B cell (primary cell): Measurements from ENCODE around the gene ADCY3. TPM values are rescaled to one million over a fixed set of nuclear protein-coding genes. Genes with fewer than 3 reads are reported as not detected.

ENCODE experiments used
- ATAC-seq: fragments of 200-7000 bp; cut with Tn5 transposase; one replicate; pipeline ENCODE4 v1.10.0; 2021; ENCODE audit warnings: low read depth, mild to moderate bottlenecking, moderate number of reproducible peaks, moderate library complexity
- CTCF ChIA-PET: fragments of 350-600 bp; sonication (Branson Sonifier 250); formaldehyde crosslinking; loops from one replicate; lab custom pipeline; 2021; ENCODE audit warnings: antibody characterized with exemption, inconsistent platforms; lab: Charles Lee
- POLR2A ChIA-PET: fragments of 350-600 bp; sonication (Branson Sonifier 250); formaldehyde crosslinking; loops from one replicate; lab custom pipeline; 2021; ENCODE audit warnings: antibody characterized with exemption; lab: Charles Lee
- DNase-seq: peaks from one replicate; pipeline ENCODE4 v3.0.0; 2013
- H2AFZ ChIP-seq: 2 replicates; pipeline ENCODE4 v1.6.1; 2012; ENCODE audit warnings: mild to moderate bottlenecking, low read depth, low read length; ENCODE audit not compliant: insufficient read depth, poor library complexity, severe bottlenecking
- H3K27ac ChIP-seq, 2 donors: 1 replicate in 1 of 2; 2 replicates in 1 of 2; pipeline ENCODE4 v1.5.1; 2012 to 2013; ENCODE audit warnings: low read length in 2 of 2, mild to moderate bottlenecking in 2 of 2, moderate library complexity in 1 of 2
- H3K27me3 ChIP-seq, 4 experiments: fragments of 200-600 bp in 1 of 4; sonication (generic) in 1 of 4; replicated peaks in 1 of 4; 1 replicate in 2 of 4; 2 replicates in 2 of 4; pipeline versions ENCODE4 v1.6.1 to v1.7.0; 2013 to 2016; ENCODE audit warnings: low read length in 3 of 4, mild to moderate bottlenecking in 2 of 4, mixed read lengths in 1 of 4, moderate library complexity in 1 of 4; ENCODE audit not compliant: insufficient read depth in 4 of 4, control insufficient read depth in 3 of 4; ENCODE audit errors: control extremely low read depth in 1 of 4
- H3K36me3 ChIP-seq, 2 experiments: replicated peaks in 1 of 2; 1 replicate in 1 of 2; 2 replicates in 1 of 2; pipeline versions ENCODE4 v1.6.1 to v1.7.1; 2013; ENCODE audit warnings: low read length in 1 of 2; ENCODE audit not compliant: insufficient read depth in 2 of 2, control insufficient read depth in 1 of 2; ENCODE audit errors: control extremely low read depth in 1 of 2, extremely low read depth in 1 of 2
- H3K4me1 ChIP-seq, 2 donors: fragments of 200-600 bp in 1 of 2; sonication (generic) in 1 of 2; 1 replicate in 1 of 2; 2 replicates in 1 of 2; pipeline versions ENCODE4 v1.5.1 to v1.6.1; 2013 to 2017; ENCODE audit warnings: low read length in 2 of 2; ENCODE audit not compliant: control insufficient read depth in 2 of 2, insufficient read depth in 2 of 2
- H3K4me2 ChIP-seq: replicated peaks from 2 replicates; pipeline ENCODE3; 2012; ENCODE audit warnings: mild to moderate bottlenecking, low read depth, low read length; ENCODE audit not compliant: poor library complexity, severe bottlenecking
- H3K4me3 ChIP-seq, 5 experiments: fragments of 200-600 bp in 1 of 5; sonication (generic) in 1 of 5; 1 replicate in 3 of 5; 2 replicates in 2 of 5; pipeline versions ENCODE4 v1.5.1 to v1.7.0; 2011 to 2016; ENCODE audit warnings: low read length in 4 of 5, mild to moderate bottlenecking in 4 of 5, low read depth in 2 of 5, control low read depth in 1 of 5, moderate library complexity in 1 of 5; ENCODE audit not compliant: insufficient read depth in 1 of 5; ENCODE audit errors: control extremely low read depth in 1 of 5, extremely low read depth in 1 of 5
- H3K79me2 ChIP-seq: fragments of 200-600 bp; sonication (generic); one replicate; pipeline ENCODE4 v1.6.0; 2016; ENCODE audit warnings: low read length; ENCODE audit not compliant: control insufficient read depth, insufficient read depth
- H3K9ac ChIP-seq: fragments of 200-600 bp; sonication (generic); 2 replicates; pipeline ENCODE4 v1.6.1; 2017; ENCODE audit warnings: mild to moderate bottlenecking, low read length, moderate library complexity
- H3K9me3 ChIP-seq, 3 donors: one replicate each; pipeline versions ENCODE4 v1.6.1 to v1.7.1; 2013; ENCODE audit warnings: low read length in 2 of 3; ENCODE audit not compliant: control insufficient read depth in 2 of 3, insufficient read depth in 1 of 3; ENCODE audit errors: control extremely low read depth in 1 of 3
- H4K20me1 ChIP-seq: 2 replicates; pipeline ENCODE4 v1.6.0; 2012; ENCODE audit warnings: mild to moderate bottlenecking, low read length; ENCODE audit not compliant: insufficient read depth, control insufficient read depth, poor library complexity, severe bottlenecking
- H3K27ac Mint-ChIP-seq: one replicate; pipeline ENCODE4 v1.8.0; 2021; ENCODE audit warnings: mixed read lengths
- H3K27me3 Mint-ChIP-seq: one replicate; pipeline ENCODE4 v1.8.0; 2021; ENCODE audit warnings: mixed read lengths
- H3K4me1 Mint-ChIP-seq: one replicate; pipeline ENCODE4 v1.8.0; 2021; ENCODE audit warnings: mixed read lengths
- H3K4me3 Mint-ChIP-seq: one replicate; pipeline ENCODE4 v1.8.0; 2021; ENCODE audit warnings: mixed read lengths
- H3K9me3 Mint-ChIP-seq: one replicate; pipeline ENCODE4 v1.8.0; 2022; ENCODE audit warnings: mixed read lengths; ENCODE audit not compliant: insufficient read depth
- EZH2 ChIP-seq: IDR thresholded peaks from 2 replicates; pipeline ENCODE4 v1.6.1; 2012; ENCODE audit warnings: borderline replicate concordance, low read depth, mild to moderate bottlenecking, moderate library complexity, low read length; ENCODE audit not compliant: insufficient read depth, poor library complexity, severe bottlenecking
- WGBS: methylation state at CpG from one replicate; pipeline ENCODE4 v1.1.5; 2013; ENCODE audit warnings: missing lambda C conversion rate; ENCODE audit not compliant: insufficient coverage; 5-methylcytosine and 5-hydroxymethylcytosine counted together
- intact Hi-C: fragments of 100-400 bp; cut with micrococcal nuclease; formaldehyde crosslinking; loops from one replicate; pipeline ENCODE4 v1.10.0; 2022
- polyA plus RNA-seq: library from polyadenylated mRNA; depleted of rRNA; stranded (reverse); fragments of >200 nt; gene quantifications from 2 replicates; pipeline ENCODE4 v1.2.3, GENCODE V29; 2012
- total RNA-seq, 2 donors: library from RNA; stranded (reverse); fragments of 120-200 nt in 1 of 2; gene quantifications; 1 replicate in 1 of 2; 2 replicates in 1 of 2; pipeline versions ENCODE4 v1.2.3 to v1.2.4, GENCODE V29; 2013 to 2022
- TF ChIP-seq, protein P1 (sequence below): fragments of 200-600 bp; IDR thresholded peaks from one replicate; pipeline ENCODE4 v1.8.0; 2022; ENCODE audit warnings: antibody characterized with exemption, mild to moderate bottlenecking

The ADCY3 gene
- total and polyA plus RNA-seq, 2 donors (not counting 1 experiment from before 2014, with no cell fraction given): 48.4 to 73.0 TPM

DNA sequence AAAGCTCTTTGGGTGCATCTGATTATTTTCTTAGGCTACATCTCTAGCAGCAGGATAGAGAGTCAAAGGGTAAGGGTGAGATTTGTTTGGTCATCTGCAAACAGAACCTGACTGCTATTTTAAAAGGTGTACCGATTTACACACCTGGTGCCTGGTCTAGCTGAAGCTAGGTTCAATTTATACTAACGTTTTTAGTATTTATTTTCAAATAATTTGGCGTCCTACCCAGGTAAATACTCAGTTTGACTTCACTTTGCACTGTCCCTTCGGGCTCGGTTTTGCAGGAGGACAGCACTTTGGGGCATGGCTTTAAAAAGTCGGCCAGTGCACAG is 127.5 kb downstream of the ADCY3 start:
- peak overlapping the region; percentile 99 for H3K4me3 Mint-ChIP-seq
- peak overlapping the region; percentile 91 for H2AFZ ChIP-seq
- H3K4me1 ChIP-seq: peaks cover 10 to 16% of the 10 kb centered on the region in 2 donors
- TF ChIP-seq EZH2: no peak
- TF ChIP-seq, protein P1, sequence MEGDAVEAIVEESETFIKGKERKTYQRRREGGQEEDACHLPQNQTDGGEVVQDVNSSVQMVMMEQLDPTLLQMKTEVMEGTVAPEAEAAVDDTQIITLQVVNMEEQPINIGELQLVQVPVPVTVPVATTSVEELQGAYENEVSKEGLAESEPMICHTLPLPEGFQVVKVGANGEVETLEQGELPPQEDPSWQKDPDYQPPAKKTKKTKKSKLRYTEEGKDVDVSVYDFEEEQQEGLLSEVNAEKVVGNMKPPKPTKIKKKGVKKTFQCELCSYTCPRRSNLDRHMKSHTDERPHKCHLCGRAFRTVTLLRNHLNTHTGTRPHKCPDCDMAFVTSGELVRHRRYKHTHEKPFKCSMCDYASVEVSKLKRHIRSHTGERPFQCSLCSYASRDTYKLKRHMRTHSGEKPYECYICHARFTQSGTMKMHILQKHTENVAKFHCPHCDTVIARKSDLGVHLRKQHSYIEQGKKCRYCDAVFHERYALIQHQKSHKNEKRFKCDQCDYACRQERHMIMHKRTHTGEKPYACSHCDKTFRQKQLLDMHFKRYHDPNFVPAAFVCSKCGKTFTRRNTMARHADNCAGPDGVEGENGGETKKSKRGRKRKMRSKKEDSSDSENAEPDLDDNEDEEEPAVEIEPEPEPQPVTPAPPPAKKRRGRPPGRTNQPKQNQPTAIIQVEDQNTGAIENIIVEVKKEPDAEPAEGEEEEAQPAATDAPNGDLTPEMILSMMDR: no peak
- H3K9me3 Mint-ChIP-seq: no peaks in the 10 kb centered on the region
- ChIA-PET POLR2A (interaction anchor here (0.5 to 1.0 kb wide), 4 partner anchors 39 to 950 kb away, joined by 3 read pairs; no protein-coding TSS in a partner anchor), CTCF (interaction anchor here (0.6 to 1.7 kb wide), 6 partner anchors 9 to 536 kb away, joined by 3 to 6 read pairs (median 4); partner anchors contain the start of gene NCOA1)
- H3K27ac Mint-ChIP-seq: peak overlapping the region; percentile 100
- H3K36me3 ChIP-seq: peaks cover 0 to 3% of the 10 kb centered on the region in 2 experiments
- H3K27ac ChIP-seq: peak overlapping the region; percentile 84 to 87
- H3K4me1 Mint-ChIP-seq: peaks cover 22% of the 10 kb centered on the region
- no peak for DNase-seq
- intact Hi-C loops: loop anchor here (2.0 to 5.0 kb wide), 2 partner anchors 250 to 746 kb away; partner anchors contain the start of genes EFR3B and WDCP
- H4K20me1 ChIP-seq: no peaks in the 10 kb centered on the region
- WGBS: 8% methylated on average over 4 of the region's 6 CpGs
- H3K9me3 ChIP-seq: no peaks in the 10 kb centered on the region
- H3K27me3 Mint-ChIP-seq: no peaks in the 10 kb centered on the region
- peak overlapping the region; percentile 79 for H3K9ac ChIP-seq
- no peak for ATAC-seq
- peaks cover 0 to 4% (median 2%) of the 10 kb centered on the region in 4 experiments for H3K27me3 ChIP-seq
- H3K4me3 ChIP-seq: peak overlapping the region; percentile 51 to 91 (median 82)
- peaks cover 47% of the 10 kb centered on the region for H3K79me2 ChIP-seq
- H3K4me2 ChIP-seq: peak overlapping the region; percentile 80

DNA sequence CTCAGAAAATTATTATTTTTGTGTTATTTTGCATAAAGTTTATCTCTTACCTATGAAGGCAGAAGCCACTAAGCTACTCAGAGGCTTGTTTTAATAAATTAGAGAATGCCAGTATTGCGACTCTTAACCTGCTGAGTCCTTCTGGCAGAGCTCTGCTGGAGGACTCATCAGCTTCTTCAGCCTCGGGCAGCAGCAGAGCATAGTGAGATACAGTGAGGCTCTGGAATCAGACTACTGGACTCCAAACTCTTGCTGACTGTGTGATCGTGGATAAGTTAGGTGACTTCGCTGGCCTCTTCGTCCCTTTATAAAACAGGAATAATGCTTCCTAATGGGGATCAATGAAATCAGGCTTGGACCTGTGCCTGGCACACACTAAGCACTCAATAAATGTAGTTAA is 128.6 kb downstream of the ADCY3 start:
- no peak overlapping the region for H2AFZ ChIP-seq
- peaks cover 15 to 22% of the 10 kb centered on the region in 2 donors for H3K4me1 ChIP-seq
- 95% methylated on average over 4 of the region's 5 CpGs for WGBS
- Mint-ChIP-seq H3K4me3 (no peak overlapping the region), H3K27ac (no peak overlapping the region), H3K27me3 (no peaks in the 10 kb centered on the region), H3K9me3 (no peaks in the 10 kb centered on the region), H3K4me1 (peaks cover 27% of the 10 kb centered on the region)
- peaks cover 0 to 7% (median 2%) of the 10 kb centered on the region in 4 experiments for H3K27me3 ChIP-seq
- ChIA-PET POLR2A (no interaction called here), CTCF (no interaction called here)
- no peak overlapping the region for H3K4me3 ChIP-seq
- no peak overlapping the region for H3K27ac ChIP-seq
- TF ChIP-seq, protein P1: no peak
- TF ChIP-seq EZH2: no peak
- H3K36me3 ChIP-seq: peaks cover 0 to 3% of the 10 kb centered on the region in 2 experiments
- H3K9ac ChIP-seq: no peak overlapping the region
- DNase-seq: no peak
- intact Hi-C loops: loop anchor here (5.0 kb wide), 1 partner anchor 251 kb away; the partner anchor contains the start of gene EFR3B
- peaks cover 38% of the 10 kb centered on the region for H3K79me2 ChIP-seq
- ATAC-seq: no peak
- H3K4me2 ChIP-seq: no peak overlapping the region
- H3K9me3 ChIP-seq: no peaks in the 10 kb centered on the region
- H4K20me1 ChIP-seq: no peaks in the 10 kb centered on the region
